ENCODE data around the gene AKR1A1. TPM values are rescaled to one million over a fixed set of nuclear protein-coding genes. Genes with fewer than 3 reads are reported as not detected.

The AKR1A1 gene
- total RNA-seq, 8 experiments from 2014 or later, result 88.1 to 272 (median 151) TPM

DNA sequence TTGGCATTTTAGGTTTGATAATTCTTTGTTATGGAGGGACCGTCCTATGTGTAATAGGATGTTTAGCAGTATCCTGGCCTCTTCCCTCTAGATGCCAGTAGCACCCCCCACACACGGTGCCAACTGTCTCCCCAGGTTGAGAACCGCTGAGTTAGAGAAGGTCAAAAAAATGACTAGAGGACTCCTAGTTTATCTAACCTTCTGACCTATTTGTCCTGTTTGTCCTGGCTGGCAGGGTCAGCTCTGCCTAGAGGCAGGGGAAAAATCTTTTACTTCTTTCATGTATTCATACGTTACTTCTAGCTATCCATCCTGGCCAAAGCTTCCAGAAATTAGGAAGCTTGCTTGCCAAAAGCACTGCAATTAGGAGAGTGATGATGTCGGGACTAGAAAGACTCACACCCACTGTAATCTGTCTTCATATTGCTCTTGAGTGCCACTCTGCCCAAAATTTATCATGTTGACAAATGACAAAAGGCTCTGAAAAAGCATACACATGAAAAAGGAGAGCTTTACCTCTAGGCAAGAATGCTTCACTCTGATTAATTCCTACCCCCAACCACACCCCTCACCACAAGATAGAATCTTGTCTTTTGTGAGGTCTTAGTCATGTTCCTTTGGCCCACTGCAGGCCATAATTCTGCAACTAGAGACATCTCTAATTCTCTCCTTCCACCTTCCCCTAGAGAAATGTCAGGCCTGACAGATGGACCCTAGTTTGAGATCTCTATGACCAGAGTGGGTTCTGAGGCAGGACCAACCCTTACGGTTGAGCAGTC, 14.4 kb upstream of the AKR1A1 start:
- in situ Hi-C loops (cut with MboI; ENCODE audit: low pct_unique_long_range_greater_than_20kb in 2 of 9, low sequenced_read_pairs in 9 of 9, unreplicated experiment in 9 of 9), result no loop called here
- H3K4me1 ChIP-seq (replicated peaks in 1 of 2), result peaks cover 9 to 13% of the 10 kb centered on the region in 2 donors
- no peak overlapping the region for H3K4me3 ChIP-seq
- H3K27ac ChIP-seq, result no peak overlapping the region
- WGBS, 10 experiments, result 33 to 100% (median 55%) methylated on average over 1 to 6 of the region's 6 CpGs
- peak in 5 of 8 experiments; percentile 32 to 66 (median 53) for ATAC-seq (replicated peaks in 6 of 8)

DNA sequence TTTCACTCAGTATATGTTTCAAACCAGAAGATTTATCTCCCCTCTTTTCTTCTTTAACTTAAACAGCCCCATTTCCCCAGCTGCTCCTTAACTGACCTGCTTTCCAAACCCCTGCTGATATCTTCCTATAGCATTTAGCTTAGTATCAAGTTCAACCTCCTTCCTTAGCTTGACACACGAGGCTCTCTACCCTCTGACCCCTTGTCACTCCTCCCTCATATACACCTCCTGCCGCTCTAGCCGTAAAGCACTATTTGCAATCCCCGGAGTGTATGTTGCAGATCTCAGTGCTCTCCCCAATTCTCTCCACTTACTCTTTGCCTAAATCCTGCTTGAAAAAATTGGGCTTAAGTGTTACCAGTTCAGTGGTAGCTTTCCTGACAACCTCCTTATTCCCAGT, 13.7 kb upstream of the AKR1A1 start:
- no peak overlapping the region for H3K4me3 ChIP-seq
- 12 to 100% (median 60%) methylated on average over 1 to 4 of the region's 4 CpGs; no CpG with 5 or more reads in 1 of the 10 experiments for WGBS, 10 experiments
- no peak overlapping the region for H3K27ac ChIP-seq
- in situ Hi-C loops (cut with MboI; ENCODE audit: low pct_unique_long_range_greater_than_20kb in 2 of 9, low sequenced_read_pairs in 9 of 9, unreplicated experiment in 9 of 9), result no loop called here
- H3K4me1 ChIP-seq (replicated peaks in 1 of 2), result peaks cover 9 to 13% of the 10 kb centered on the region in 2 donors
- peak in 2 of 8 experiments; percentile 16 to 21 for ATAC-seq (replicated peaks in 6 of 8)

DNA sequence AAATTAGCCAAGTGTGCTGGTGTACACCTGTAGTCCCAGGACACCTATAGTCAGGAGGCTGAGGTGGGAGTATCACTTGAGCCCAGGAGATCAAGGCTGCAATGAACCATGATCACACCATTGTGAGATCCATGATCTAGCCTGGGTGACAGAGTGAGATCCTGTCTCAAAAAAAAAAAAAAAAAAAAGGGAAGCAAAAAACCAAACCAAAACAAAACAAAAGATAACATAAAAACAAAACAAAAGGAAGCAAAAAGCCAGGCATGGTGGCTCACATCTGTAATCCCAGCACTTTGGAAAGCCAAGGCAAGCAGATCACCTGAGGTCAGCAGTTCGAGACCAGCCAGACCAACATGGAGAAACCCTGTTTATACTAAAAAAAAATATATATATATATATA, 9.4 kb upstream of the AKR1A1 start:
- in situ Hi-C loops (cut with MboI; ENCODE audit: low pct_unique_long_range_greater_than_20kb in 2 of 9, low sequenced_read_pairs in 9 of 9, unreplicated experiment in 9 of 9), result no loop called here
- no peak for ATAC-seq (replicated peaks in 6 of 8)
- 56 to 100% (median 85%) methylated on average over 1 of the region's 1 CpG; no CpG with 5 or more reads in 2 of the 10 experiments for WGBS, 10 experiments
- Histone ChIP-seq H3K27ac (no peak overlapping the region), H3K4me1 (replicated peaks in 1 of 2) (peaks cover 6 to 9% of the 10 kb centered on the region in 2 donors), H3K4me3 (no peak overlapping the region)

DNA sequence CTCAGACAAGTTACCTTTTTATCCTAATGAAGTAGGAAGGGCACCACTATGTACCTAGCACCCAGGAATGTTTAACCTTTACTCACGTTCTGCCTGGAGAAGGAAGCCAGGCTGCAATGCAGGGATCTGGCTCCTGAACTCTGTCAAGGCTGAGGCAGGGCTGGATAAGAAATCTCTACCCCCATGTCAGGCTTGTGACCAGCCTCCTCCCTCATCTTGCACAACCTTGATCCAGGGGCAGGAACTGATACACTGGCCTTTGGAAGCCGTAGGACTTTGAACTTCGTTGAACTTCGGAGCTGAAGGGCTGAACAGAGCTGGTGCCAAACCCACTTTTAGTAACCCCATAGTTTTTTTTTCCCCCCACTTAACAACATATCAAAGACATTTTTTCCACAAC, 8.0 kb upstream of the AKR1A1 start:
- no peak overlapping the region for H3K27ac ChIP-seq
- no peaks in the 10 kb centered on the region for H3K4me1 ChIP-seq (replicated peaks in 1 of 2)
- in situ Hi-C loops (cut with MboI; ENCODE audit: low pct_unique_long_range_greater_than_20kb in 2 of 9, low sequenced_read_pairs in 9 of 9, unreplicated experiment in 9 of 9), result no loop called here
- WGBS, 10 experiments, result 57 to 100% (median 87%) methylated on average over 1 to 4 of the region's 4 CpGs; no CpG with 5 or more reads in 2 of the 10 experiments
- no peak for ATAC-seq (replicated peaks in 6 of 8)
- H3K4me3 ChIP-seq, result no peak overlapping the region

DNA sequence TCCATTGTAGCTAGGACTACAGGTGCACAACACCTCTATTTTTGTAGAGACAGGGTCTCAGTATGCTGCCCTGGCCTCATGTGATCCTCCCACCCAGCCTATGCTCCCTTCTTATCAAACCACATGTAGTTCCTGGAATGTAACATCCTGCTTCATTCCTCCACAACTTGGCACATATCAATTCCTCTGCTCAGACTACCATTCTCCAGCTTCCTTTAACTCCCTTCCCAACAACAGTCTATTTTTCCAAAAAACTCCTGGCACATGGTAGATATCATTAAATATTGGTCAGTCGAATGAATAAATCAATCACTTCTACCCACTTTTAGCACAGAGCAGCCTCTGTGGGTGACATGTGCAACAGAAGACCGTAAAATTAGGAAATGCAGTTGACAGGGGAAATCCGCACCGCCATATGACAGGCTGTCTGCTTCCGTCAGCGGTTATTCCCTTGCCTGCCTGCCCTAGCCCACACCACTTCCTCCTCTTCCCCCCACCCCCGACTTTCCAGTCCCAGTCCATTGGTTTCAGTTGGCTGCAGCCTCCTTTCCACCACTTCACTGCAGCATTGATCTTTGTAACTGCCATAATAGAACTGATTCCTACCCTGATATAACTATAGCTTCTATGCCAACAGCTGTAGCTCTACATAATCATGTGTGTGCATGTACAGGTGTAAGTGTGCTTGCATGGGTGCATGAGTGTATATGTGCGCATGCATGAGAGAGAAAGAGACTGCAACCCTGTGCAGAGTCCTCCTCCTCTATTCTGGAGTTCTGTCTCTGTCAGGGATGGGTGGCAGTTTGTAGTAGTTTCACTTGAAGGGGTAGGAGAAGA, 6.8 kb upstream of the AKR1A1 start:
- in situ Hi-C loops (cut with MboI; ENCODE audit: low pct_unique_long_range_greater_than_20kb in 2 of 9, low sequenced_read_pairs in 9 of 9, unreplicated experiment in 9 of 9), result no loop called here
- WGBS, 10 experiments, result 0 to 100% (median 52%) methylated on average over 1 to 8 of the region's 8 CpGs; no CpG with 5 or more reads in 1 of the 10 experiments
- peak in 4 of 8 experiments; percentile 22 to 46 (median 32) for ATAC-seq (replicated peaks in 6 of 8)
- Histone ChIP-seq H3K27ac (no peak overlapping the region), H3K4me1 (replicated peaks in 1 of 2) (no peaks in the 10 kb centered on the region), H3K4me3 (no peak overlapping the region)

DNA sequence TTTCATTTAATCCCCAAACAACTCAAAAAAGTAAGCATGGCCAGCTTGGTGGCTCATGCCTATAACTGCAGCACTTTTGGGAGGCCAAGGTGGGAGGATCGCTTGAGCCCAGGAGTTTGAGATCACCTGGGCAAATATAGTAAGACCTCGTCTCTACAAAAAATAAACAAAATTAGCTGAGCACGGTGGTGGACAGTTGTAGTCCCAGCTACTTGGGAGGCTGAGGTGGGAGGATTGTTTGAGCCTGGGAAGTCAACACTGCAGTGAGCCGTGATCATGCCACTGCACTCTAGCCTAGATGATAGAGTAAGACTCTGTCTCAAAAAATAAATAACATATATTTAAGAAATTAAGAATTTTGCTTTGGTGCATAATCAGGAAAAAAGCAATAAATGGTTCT, 6.1 kb upstream of the AKR1A1 start:
- no peak for ATAC-seq (replicated peaks in 6 of 8)
- in situ Hi-C loops (cut with MboI; ENCODE audit: low pct_unique_long_range_greater_than_20kb in 2 of 9, low sequenced_read_pairs in 9 of 9, unreplicated experiment in 9 of 9), result no loop called here
- Histone ChIP-seq H3K4me3 (no peak overlapping the region), H3K4me1 (replicated peaks in 1 of 2) (no peaks in the 10 kb centered on the region), H3K27ac (no peak overlapping the region)
- WGBS, 10 experiments, result 69 to 100% (median 87%) methylated on average over 1 to 4 of the region's 4 CpGs; no CpG with 5 or more reads in 1 of the 10 experiments

DNA sequence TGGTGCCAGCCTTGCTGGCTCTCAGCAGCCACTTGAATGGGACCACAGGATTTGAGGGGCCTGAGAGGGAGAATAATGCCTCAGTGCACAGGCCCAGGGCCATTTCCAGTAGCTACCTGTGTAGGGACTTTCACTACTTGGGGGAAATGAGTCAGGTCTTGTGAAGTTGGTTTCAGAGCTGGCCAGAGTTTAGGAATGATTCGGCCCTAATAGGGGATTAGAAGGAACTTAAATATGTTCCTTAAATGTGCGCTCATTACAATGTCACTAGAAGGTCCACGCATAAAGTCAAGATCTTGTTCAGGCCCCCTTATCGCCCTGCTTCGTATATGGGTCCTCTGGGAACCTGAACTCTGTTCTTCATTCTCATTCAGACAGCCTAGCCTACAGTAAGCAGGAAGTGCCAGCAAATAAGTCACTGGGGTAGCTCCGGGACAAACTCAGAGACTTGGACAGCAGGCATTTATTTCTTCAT, 5.6 kb upstream of the AKR1A1 start:
- Histone ChIP-seq H3K4me3 (no peak overlapping the region), H3K27ac (no peak overlapping the region), H3K4me1 (replicated peaks in 1 of 2) (peaks cover 2% of the 10 kb centered on the region in 2 donors)
- in situ Hi-C loops (cut with MboI; ENCODE audit: low pct_unique_long_range_greater_than_20kb in 2 of 9, low sequenced_read_pairs in 9 of 9, unreplicated experiment in 9 of 9), result no loop called here
- 55 to 89% (median 73%) methylated on average over 2 to 6 of the region's 6 CpGs; no CpG with 5 or more reads in 2 of the 10 experiments for WGBS, 10 experiments
- no peak for ATAC-seq (replicated peaks in 6 of 8)

DNA sequence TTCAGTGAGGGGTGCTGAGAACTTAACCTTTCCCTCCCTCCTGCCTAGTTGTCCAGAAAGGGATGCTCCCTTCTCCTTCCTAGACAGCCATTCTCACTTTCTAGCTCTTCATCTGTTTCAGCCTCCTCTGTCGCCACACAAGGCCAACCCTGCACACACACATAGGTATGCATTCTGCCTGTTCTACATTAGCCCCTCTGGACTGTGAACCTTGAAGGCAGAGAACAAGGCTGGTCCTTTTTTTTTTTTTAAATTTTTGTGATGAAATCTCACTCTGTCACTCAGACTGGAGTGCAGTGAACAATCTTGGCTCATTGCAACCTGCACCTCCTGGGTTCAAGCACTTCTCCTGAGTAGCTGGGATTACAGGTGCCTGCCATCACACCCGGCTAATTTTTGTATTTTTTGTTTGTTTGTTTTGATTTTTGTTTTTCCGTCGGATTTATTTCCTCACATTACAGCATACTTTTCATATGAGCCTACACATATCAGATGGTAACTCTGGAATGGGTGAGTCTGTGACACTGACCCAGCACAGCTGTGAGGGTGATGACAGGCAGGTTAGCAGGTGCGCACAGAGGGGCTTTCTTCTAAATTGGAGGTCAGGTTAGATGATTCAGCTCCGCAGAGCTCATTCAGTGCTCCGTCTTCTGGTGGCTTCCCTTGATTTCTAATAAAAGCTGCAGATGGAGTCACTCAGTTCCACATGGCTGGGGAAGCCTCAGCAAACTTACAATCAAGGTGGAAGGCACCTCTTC, 4.9 kb upstream of the AKR1A1 start:
- H3K27ac ChIP-seq, result no peak overlapping the region
- H3K4me3 ChIP-seq, result no peak overlapping the region
- H3K4me1 ChIP-seq (replicated peaks in 1 of 2), result peaks cover 5 to 6% of the 10 kb centered on the region in 2 donors
- 12 to 100% (median 86%) methylated on average over 2 to 7 of the region's 7 CpGs for WGBS, 10 experiments
- no peak for ATAC-seq (replicated peaks in 6 of 8)
- in situ Hi-C loops (cut with MboI; ENCODE audit: low pct_unique_long_range_greater_than_20kb in 2 of 9, low sequenced_read_pairs in 9 of 9, unreplicated experiment in 9 of 9), result no loop called here

DNA sequence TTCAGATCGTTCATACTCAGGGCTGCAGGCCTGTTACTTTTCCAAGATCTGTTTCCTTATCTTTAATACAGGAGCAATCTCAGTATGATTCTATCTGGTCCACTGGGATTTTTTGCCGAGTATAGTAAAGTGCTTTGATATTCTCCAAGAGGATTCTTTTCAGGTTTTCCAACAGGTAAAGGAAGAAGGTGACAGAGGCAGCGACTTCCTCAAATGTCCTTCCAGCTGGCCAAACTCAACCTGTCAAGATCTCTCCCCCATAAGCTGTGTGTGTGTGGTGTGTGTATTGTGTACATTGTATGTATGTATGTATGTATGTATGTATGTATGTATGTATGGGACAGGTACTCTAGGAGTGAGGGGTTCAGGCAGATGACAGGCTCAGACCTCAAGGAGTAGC, 1.1 kb downstream of the AKR1A1 start:
- no peak for ATAC-seq (replicated peaks in 6 of 8)
- peak overlapping the region in 1 of 2 donors; percentile 96 for H3K27ac ChIP-seq
- H3K4me1 ChIP-seq (replicated peaks in 1 of 2), result peaks cover 13 to 16% of the 10 kb centered on the region in 2 donors
- in situ Hi-C loops (cut with MboI; ENCODE audit: low pct_unique_long_range_greater_than_20kb in 2 of 9, low sequenced_read_pairs in 9 of 9, unreplicated experiment in 9 of 9), result loop anchor here in 1 of 9 experiments (25.0 kb wide), 1 partner anchor 189 kb away; no protein-coding TSS in a partner anchor
- peak overlapping the region; percentile 54 to 80 (median 59) for H3K4me3 ChIP-seq
- WGBS, 10 experiments, result 0 to 50% (median 9%) methylated on average over 1 to 3 of the region's 3 CpGs; no CpG with 5 or more reads in 2 of the 10 experiments

DNA sequence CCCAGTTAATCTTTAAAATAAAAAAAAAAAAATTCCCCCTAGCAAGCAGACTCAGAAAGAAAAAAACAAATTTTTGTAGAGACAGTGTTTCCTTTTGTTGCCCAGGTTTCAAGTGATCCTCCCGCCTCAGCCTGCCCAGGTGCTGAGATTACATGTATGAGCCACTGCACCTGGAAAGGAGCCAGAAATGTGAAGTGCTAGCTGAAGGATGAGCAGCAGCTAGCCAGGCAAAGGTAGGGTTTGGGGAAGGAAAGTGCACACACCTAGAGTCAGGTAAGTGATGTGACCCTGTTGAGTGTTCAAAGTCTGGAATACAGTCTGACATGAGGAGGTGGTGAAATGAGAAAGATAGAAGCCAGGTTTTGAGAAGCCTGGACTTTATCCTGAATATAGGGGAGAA, 1.7 kb downstream of the AKR1A1 start:
- no peak overlapping the region for H3K27ac ChIP-seq
- H3K4me3 ChIP-seq, result peak overlapping the region in 3 of 5 donors; percentile 54 to 74 (median 59)
- WGBS, 10 experiments, result 83 to 100% (median 100%) methylated on average over 1 of the region's 1 CpG; no CpG with 5 or more reads in 5 of the 10 experiments
- in situ Hi-C loops (cut with MboI; ENCODE audit: low pct_unique_long_range_greater_than_20kb in 2 of 9, low sequenced_read_pairs in 9 of 9, unreplicated experiment in 9 of 9), result loop anchor here in 1 of 9 experiments (25.0 kb wide), 1 partner anchor 190 kb away; no protein-coding TSS in a partner anchor
- no peak for ATAC-seq (replicated peaks in 6 of 8)
- peaks cover 13 to 16% of the 10 kb centered on the region in 2 donors for H3K4me1 ChIP-seq (replicated peaks in 1 of 2)

DNA sequence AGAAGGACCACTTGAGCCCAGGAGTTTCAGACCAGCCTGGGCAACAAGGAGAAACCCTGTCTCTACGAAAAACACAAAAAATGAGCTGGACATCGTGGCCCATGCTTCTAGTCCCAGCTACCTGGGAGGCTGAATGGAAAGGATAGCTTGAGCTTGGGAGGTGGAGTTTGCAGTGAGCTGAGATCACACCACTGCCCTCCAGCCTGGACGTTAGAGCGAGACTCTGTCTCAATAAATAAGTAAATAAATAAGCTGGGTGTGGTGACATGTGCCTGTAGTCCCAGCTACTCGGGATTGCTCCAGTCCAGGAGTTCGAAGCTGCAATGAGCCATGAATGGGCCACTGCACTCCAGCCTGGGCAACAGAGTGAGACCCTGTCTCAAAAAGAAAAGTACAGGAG, 3.6 kb downstream of the AKR1A1 start:
- Histone ChIP-seq H3K4me3 (no peak overlapping the region), H3K27ac (no peak overlapping the region), H3K4me1 (replicated peaks in 1 of 2) (peaks cover 13 to 16% of the 10 kb centered on the region in 2 donors)
- no peak for ATAC-seq (replicated peaks in 6 of 8)
- WGBS, 10 experiments, result 72 to 100% (median 94%) methylated on average over 1 to 6 of the region's 6 CpGs; no CpG with 5 or more reads in 3 of the 10 experiments
- in situ Hi-C loops (cut with MboI; ENCODE audit: low pct_unique_long_range_greater_than_20kb in 2 of 9, low sequenced_read_pairs in 9 of 9, unreplicated experiment in 9 of 9), result loop anchor here in 1 of 9 experiments (25.0 kb wide), 1 partner anchor 192 kb away; no protein-coding TSS in a partner anchor

DNA sequence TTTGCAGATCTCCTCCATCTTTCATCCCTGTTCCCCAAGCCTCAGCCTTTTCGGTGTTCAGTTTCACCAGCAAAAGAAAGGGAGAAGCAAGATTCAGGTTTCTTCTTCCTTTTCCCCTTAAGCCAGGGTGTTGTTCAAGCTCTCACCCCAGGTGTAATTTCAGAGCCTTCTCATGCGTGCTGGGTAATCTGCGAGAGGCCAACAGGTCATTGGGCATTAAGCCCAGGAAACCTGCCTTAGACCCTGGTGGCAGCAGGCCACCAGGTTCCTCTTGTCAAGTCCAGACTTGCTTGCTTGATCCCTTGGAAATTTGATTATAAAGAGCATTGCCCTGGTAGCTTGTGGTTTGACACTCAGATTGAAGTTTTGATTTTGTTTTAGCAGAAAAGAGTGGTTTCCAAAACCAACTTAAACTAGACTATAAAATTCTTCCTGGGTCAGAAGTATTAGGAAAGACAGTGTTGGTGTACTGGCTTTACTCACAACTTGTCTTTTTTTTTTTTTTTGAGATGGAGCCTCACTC, 6.9 kb downstream of the AKR1A1 start:
- in situ Hi-C loops (cut with MboI; ENCODE audit: low pct_unique_long_range_greater_than_20kb in 2 of 9, low sequenced_read_pairs in 9 of 9, unreplicated experiment in 9 of 9), result loop anchor here in 1 of 9 experiments (25.0 kb wide), 1 partner anchor 195 kb away; no protein-coding TSS in a partner anchor
- H3K27ac ChIP-seq, result no peak overlapping the region
- ATAC-seq (replicated peaks in 6 of 8), result no peak

More for the DNA sequence above, 6.9 kb downstream of the AKR1A1 start:
- 70 to 100% (median 87%) methylated on average over 1 to 3 of the region's 3 CpGs; no CpG with 5 or more reads in 2 of the 10 experiments for WGBS, 10 experiments
- no peak overlapping the region for H3K4me3 ChIP-seq
- H3K4me1 ChIP-seq (replicated peaks in 1 of 2), result peaks cover under 1 to 2% of the 10 kb centered on the region in 2 donors

Data from motor neuron (in vitro differentiated cells).